ENCODE measurements around the gene REEP6.

The REEP6 gene

DNA sequence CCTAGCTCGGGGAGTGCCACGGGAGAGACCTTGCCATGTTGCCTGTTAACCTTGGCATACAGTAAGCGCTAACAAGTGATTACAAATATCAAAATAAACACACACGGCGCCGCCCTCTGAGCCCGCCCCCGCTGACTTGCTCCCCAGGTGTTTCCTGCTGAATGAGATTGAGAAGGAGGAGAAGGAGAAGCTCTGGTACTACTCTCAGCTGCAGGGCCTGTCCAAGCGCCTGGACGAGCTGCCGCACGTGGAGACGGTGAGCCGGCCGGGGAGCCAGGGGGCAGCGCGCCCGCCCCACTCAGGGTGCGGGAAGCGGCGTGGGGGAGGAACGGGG lies 36.0 kb upstream of the REEP6 start:
- TF ChIP-seq, protein P1, sequence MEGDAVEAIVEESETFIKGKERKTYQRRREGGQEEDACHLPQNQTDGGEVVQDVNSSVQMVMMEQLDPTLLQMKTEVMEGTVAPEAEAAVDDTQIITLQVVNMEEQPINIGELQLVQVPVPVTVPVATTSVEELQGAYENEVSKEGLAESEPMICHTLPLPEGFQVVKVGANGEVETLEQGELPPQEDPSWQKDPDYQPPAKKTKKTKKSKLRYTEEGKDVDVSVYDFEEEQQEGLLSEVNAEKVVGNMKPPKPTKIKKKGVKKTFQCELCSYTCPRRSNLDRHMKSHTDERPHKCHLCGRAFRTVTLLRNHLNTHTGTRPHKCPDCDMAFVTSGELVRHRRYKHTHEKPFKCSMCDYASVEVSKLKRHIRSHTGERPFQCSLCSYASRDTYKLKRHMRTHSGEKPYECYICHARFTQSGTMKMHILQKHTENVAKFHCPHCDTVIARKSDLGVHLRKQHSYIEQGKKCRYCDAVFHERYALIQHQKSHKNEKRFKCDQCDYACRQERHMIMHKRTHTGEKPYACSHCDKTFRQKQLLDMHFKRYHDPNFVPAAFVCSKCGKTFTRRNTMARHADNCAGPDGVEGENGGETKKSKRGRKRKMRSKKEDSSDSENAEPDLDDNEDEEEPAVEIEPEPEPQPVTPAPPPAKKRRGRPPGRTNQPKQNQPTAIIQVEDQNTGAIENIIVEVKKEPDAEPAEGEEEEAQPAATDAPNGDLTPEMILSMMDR (IDR thresholded peaks at IDR 0.05; ENCODE audit: poor library complexity, severe bottlenecking) = no peak
- peaks cover 58% of the 10 kb centered on the region for H3K27me3 ChIP-seq (ENCODE audit: insufficient read depth, poor library complexity, severe bottlenecking)
- H3K4me3 ChIP-seq (ENCODE audit: severe bottlenecking) = no peak overlapping the region

DNA sequence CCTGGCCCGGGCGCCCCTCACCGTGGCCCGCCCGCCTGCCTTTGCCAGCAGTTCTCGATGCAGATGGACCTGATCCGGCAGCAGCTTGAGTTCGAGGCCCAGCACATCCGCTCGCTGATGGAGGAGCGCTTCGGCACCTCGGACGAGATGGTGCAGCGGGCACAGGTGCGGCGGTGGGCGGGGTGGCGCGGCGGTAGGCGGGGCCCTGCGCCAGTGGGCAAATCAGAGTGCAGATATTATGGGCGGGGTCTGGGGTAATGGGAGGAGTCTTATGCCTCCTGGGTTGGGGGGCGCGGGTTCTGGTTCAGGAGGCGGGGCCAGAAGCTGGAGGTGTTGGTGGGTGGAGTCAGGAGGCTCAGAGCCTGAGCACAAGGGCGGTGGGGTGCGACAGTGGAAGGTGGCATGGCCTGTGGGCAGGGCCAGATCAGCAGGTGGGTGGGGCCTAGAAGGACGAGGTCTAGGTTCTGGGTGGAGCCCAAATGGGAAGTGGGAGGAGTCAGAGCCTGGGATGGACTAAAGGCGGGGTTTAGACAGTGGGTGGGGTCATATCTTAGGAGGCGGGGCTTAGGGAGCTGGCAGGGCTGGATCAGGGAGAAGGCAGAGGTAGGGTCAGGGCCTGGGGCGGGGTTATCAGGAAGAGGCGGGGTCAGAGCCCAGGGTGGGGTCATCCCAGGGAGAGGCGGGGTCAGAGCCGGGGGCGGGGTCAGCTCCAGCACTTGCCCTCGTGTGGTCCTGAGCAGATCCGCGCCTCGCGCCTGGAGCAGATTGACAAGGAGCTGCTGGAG lies 35.5 kb upstream of the REEP6 start:
- peaks cover 53% of the 10 kb centered on the region for H3K27me3 ChIP-seq (ENCODE audit: insufficient read depth, poor library complexity, severe bottlenecking)

More for the DNA sequence above, 36.0 kb upstream of the REEP6 start:
- Histone ChIP-seq H3K36me3 (ENCODE audit: low read depth) (no peaks in the 10 kb centered on the region), H3K27ac (ENCODE audit: poor library complexity, severe bottlenecking) (no peak overlapping the region), H3K4me1 (ENCODE audit: insufficient read depth, poor library complexity, severe bottlenecking) (no peaks in the 10 kb centered on the region), H3K9me3 (ENCODE audit: severe bottlenecking) (no peaks in the 10 kb centered on the region)
- ATAC-seq (ENCODE audit: low read depth) (peak; percentile 27), DNase-seq (ENCODE audit: low spot score) (no peak)

DNA sequence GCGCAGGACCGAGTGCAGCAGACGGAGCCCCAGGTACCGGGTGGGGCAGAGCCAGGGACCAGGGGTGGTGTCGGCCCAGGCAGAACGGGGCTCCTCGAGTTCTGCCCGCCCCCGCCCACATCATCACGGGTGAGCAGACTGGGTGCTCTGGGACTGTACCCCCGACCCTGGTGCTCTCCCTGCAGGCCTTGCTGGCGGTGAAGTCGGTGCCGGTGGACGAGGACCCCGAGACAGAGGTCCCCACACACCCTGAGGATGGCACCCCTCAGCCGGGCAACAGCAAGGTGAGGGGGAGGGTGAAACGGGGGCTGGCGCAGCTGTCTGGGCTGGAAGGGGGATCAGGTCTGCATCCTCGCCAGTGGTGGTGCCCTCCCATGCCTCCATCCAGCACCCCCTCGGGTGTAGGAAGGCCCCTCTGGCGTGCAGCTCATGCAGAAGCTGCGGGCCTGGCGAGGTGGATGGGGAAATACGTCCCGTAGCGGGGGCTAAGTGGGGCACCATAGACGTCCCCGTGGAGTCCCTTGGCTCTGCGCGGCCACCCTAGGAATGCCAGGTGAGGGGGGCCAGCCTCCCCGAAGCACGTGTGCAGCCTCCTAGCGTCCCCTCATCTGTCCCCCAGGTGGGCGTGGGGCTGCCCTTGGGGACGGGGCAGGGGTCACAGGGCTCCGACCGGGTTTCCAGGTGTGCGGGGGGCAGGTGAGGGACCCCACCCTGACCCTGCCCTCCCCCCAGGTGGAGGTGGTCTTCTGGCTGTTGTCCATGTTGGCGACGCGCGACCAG lies 34.7 kb upstream of the REEP6 start:
- H3K4me3 ChIP-seq (ENCODE audit: severe bottlenecking) = no peak overlapping the region
- no peaks in the 10 kb centered on the region for H3K36me3 ChIP-seq (ENCODE audit: low read depth)
- peaks cover 45% of the 10 kb centered on the region for H3K27me3 ChIP-seq (ENCODE audit: insufficient read depth, poor library complexity, severe bottlenecking)
- ATAC-seq (ENCODE audit: low read depth) (no peak), DNase-seq (ENCODE audit: low spot score) (no peak)
- TF ChIP-seq, protein P1 (IDR thresholded peaks at IDR 0.05; ENCODE audit: poor library complexity, severe bottlenecking) = no peak
- no peaks in the 10 kb centered on the region for H3K4me1 ChIP-seq (ENCODE audit: insufficient read depth, poor library complexity, severe bottlenecking)
- H3K9me3 ChIP-seq (ENCODE audit: severe bottlenecking) = no peaks in the 10 kb centered on the region
- H3K27ac ChIP-seq (ENCODE audit: poor library complexity, severe bottlenecking) = no peak overlapping the region

More for the DNA sequence above, 35.5 kb upstream of the REEP6 start:
- Histone ChIP-seq H3K9me3 (ENCODE audit: severe bottlenecking) (no peaks in the 10 kb centered on the region), H3K36me3 (ENCODE audit: low read depth) (no peaks in the 10 kb centered on the region), H3K27ac (ENCODE audit: poor library complexity, severe bottlenecking) (no peak overlapping the region), H3K4me3 (ENCODE audit: severe bottlenecking) (no peak overlapping the region), H3K4me1 (ENCODE audit: insufficient read depth, poor library complexity, severe bottlenecking) (no peaks in the 10 kb centered on the region)
- TF ChIP-seq, protein P1 (IDR thresholded peaks at IDR 0.05; ENCODE audit: poor library complexity, severe bottlenecking) = no peak
- peak; percentile 66 for ATAC-seq (ENCODE audit: low read depth)
- no peak for DNase-seq (ENCODE audit: low spot score)

DNA sequence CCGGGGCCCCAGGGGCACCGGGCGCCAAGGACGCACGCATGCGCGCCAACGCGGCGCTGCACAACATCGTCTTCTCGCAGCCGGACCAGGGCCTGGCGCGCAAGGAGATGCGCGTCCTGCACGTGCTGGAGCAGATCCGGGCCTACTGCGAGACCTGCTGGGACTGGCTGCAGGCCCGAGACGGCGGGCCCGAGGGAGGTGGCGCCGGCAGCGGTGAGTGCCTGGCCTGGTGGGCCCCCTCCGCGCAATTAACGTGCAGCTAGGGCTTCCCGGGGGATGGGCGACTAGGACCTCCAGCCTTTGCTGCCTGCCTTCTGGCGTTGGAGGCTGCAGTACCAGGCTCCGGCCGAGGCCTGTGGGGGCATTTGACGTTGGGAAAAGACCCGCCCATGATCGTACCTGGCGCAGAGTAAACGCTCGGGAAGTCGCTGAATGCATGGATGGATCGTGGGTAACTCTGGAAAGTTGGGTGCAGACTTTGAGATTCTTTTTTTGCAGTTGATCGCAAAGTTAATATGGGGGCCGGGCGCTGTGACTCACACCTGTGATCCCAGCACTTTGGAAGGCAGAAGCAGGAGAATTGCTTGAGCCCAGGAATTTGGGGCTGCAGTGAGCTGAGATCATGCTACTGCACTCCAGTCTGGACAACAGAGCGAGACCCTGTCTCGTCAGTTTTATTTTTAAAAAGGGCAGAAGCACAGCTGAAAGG lies 33.8 kb upstream of the REEP6 start:
- Histone ChIP-seq H3K27me3 (ENCODE audit: insufficient read depth, poor library complexity, severe bottlenecking) (peaks cover 36% of the 10 kb centered on the region), H3K9me3 (ENCODE audit: severe bottlenecking) (no peaks in the 10 kb centered on the region), H3K4me1 (ENCODE audit: insufficient read depth, poor library complexity, severe bottlenecking) (no peaks in the 10 kb centered on the region), H3K27ac (ENCODE audit: poor library complexity, severe bottlenecking) (no peak overlapping the region), H3K4me3 (ENCODE audit: severe bottlenecking) (no peak overlapping the region), H3K36me3 (ENCODE audit: low read depth) (no peaks in the 10 kb centered on the region)
- ATAC-seq (ENCODE audit: low read depth) = no peak
- TF ChIP-seq, protein P1 (IDR thresholded peaks at IDR 0.05; ENCODE audit: poor library complexity, severe bottlenecking) = no peak
- no peak for DNase-seq (ENCODE audit: low spot score)

Measured in RWPE2 (cell line).